GM21423 (cell line): ENCODE results near the gene ISG20.

ENCODE experiments used
- ATAC-seq: cut with Tn5 transposase; IDR thresholded peaks from one replicate; pipeline ENCODE4 v1.9.1; 2021; ENCODE audit warnings: mild to moderate bottlenecking, moderate library complexity; ENCODE audit not compliant: unreplicated experiment

ISG20 gene

GRCh38 chr15:88652456-88653199, 13.8 kb downstream of the ISG20 start:
- ATAC-seq, result no peak

GRCh38 chr15:88653200-88654064, 14.6 kb downstream of the ISG20 start:
- ATAC-seq, result no peak

GRCh38 chr15:88654430-88655102, 15.8 kb downstream of the ISG20 start:
- no peak for ATAC-seq

- no peak for ATAC-seq
These were observed 16.3 kb downstream of the ISG20 start for GRCh38 chr15:88655103-88655553.

- no peak for ATAC-seq
These were observed 17.1 kb downstream of the ISG20 start for GRCh38 chr15:88655800-88656488.

- peak; percentile 93 for ATAC-seq
These were observed 18.0 kb downstream of the ISG20 start for GRCh38 chr15:88656760-88657221.

GRCh38 chr15:88657326-88658069, 18.7 kb downstream of the ISG20 start:
- no peak for ATAC-seq

- no peak for ATAC-seq
These were observed 19.5 kb downstream of the ISG20 start for GRCh38 chr15:88658070-88658965.

GRCh38 chr15:88658972-88659931, 20.4 kb downstream of the ISG20 start:
- ATAC-seq, result no peak

GRCh38 chr15:88661041-88661700, 22.4 kb downstream of the ISG20 start:
- no peak for ATAC-seq

- ATAC-seq, result no peak
These were observed 23.1 kb downstream of the ISG20 start for GRCh38 chr15:88661761-88662556.

GRCh38 chr15:88663141-88663621, 24.4 kb downstream of the ISG20 start:
- ATAC-seq, result no peak

GRCh38 chr15:88664151-88664778, 25.4 kb downstream of the ISG20 start:
- peak; percentile 55 for ATAC-seq

- ATAC-seq, result no peak
These were observed 35.8 kb downstream of the ISG20 start for GRCh38 chr15:88674661-88675060.

GRCh38 chr15:88678755-88679154, 39.9 kb downstream of the ISG20 start:
- no peak for ATAC-seq
